Keratinocyte (primary cell): ENCODE data around the gene ARPC5. TPM values are rescaled to one million over a fixed set of nuclear protein-coding genes. Genes with fewer than 3 reads are reported as not detected.

Source experiments
- DNase-seq: peaks from one replicate; pipeline ENCODE4 v3.0.0-alpha.2; 2011; ENCODE audit warnings: low read depth, missing footprints, low spot score
- FAIRE-seq: peaks from 2 replicates; lab custom pipeline; 2011; peaks lifted over from hg19 to GRCh38; lab: Jason Lieb, UNC
- H2AFZ ChIP-seq: 2 replicates; pipeline ENCODE4 v1.6.0; 2012; ENCODE audit warnings: low read length, control low read depth, inconsistent platforms; ENCODE audit not compliant: control insufficient read depth
- H3K27ac ChIP-seq: 2 replicates; pipeline ENCODE4 v1.5.1; 2011; ENCODE audit warnings: low read length; ENCODE audit not compliant: control insufficient read depth, insufficient read depth
- H3K27me3 ChIP-seq: 3 replicates; pipeline ENCODE4 v1.6.0; 2011; ENCODE audit warnings: low read length; ENCODE audit not compliant: control insufficient read depth, insufficient read depth; ENCODE audit errors: extremely low read depth
- H3K36me3 ChIP-seq, 2 experiments: 2 replicates in 1 of 2; 3 replicates in 1 of 2; pipeline ENCODE4 v1.5.1; 2011; ENCODE audit warnings: low read length in 2 of 2, mild to moderate bottlenecking in 1 of 2; ENCODE audit not compliant: control insufficient read depth in 2 of 2, insufficient read depth in 2 of 2; ENCODE audit errors: extremely low read depth in 1 of 2
- H3K4me1 ChIP-seq: 3 replicates; pipeline ENCODE4 v1.5.1; 2011; ENCODE audit warnings: low read length; ENCODE audit not compliant: control insufficient read depth, insufficient read depth; ENCODE audit errors: extremely low read depth
- H3K4me2 ChIP-seq: 3 replicates; pipeline ENCODE4 v1.6.0; 2011; ENCODE audit warnings: low read depth, low read length; ENCODE audit not compliant: control insufficient read depth, insufficient read depth; ENCODE audit errors: extremely low read depth
- H3K4me3 ChIP-seq, 3 experiments: fragments of 200-600 bp in 1 of 3; sonication (generic) in 1 of 3; 2 replicates in 2 of 3; 3 replicates in 1 of 3; pipeline ENCODE4 v1.5.1; 2011 to 2016; ENCODE audit warnings: low read length in 3 of 3, mild to moderate bottlenecking in 3 of 3, control low read depth in 2 of 3, inconsistent platforms in 1 of 3, low read depth in 1 of 3, mixed read lengths in 1 of 3, mixed run types in 1 of 3, moderate library complexity in 1 of 3; ENCODE audit not compliant: control insufficient read depth in 2 of 3, insufficient read depth in 2 of 3; ENCODE audit errors: extremely low read depth in 1 of 3
- H3K79me2 ChIP-seq: 2 replicates; pipeline ENCODE4 v1.6.0; 2012; ENCODE audit warnings: low read length; ENCODE audit not compliant: control insufficient read depth, insufficient read depth
- H3K9ac ChIP-seq: 3 replicates; pipeline ENCODE4 v1.6.0; 2011; ENCODE audit warnings: low read length; ENCODE audit not compliant: control insufficient read depth, insufficient read depth; ENCODE audit errors: extremely low read depth
- H3K9me1 ChIP-seq: 3 replicates; pipeline ENCODE4 v1.6.0; 2011; ENCODE audit warnings: low read length; ENCODE audit not compliant: control insufficient read depth, insufficient read depth; ENCODE audit errors: extremely low read depth
- H3K9me3 ChIP-seq: 2 replicates; pipeline ENCODE4 v1.5.1; 2012; ENCODE audit warnings: low read depth, low read length; ENCODE audit not compliant: control insufficient read depth
- H4K20me1 ChIP-seq: 3 replicates; pipeline ENCODE4 v1.6.0; 2011; ENCODE audit warnings: low read length; ENCODE audit not compliant: control insufficient read depth, insufficient read depth; ENCODE audit errors: extremely low read depth
- EZH2 ChIP-seq: IDR thresholded peaks from one replicate; pipeline ENCODE4 v1.6.1; 2012; ENCODE audit warnings: inconsistent platforms, mild to moderate bottlenecking, low read length, moderate library complexity
- dilution Hi-C: fragments of 300-500 bp; cut with MboI; formaldehyde crosslinking; loops from one replicate; pipeline ENCODE4 v1.7.0; 2020; ENCODE audit warnings: low sequenced_read_pairs; ENCODE audit not compliant: extremely low pct_ligation_motif_present
- polyA plus RNA-seq, 5 experiments: library from polyadenylated mRNA; depleted of rRNA in 3 of 5; stranded (reverse) in 3 of 5; stranded (forward) in 1 of 5; unstranded in 1 of 5; fragments of >200 nt; gene quantifications; 1 replicate in 1 of 5; 2 replicates in 3 of 5; 3 replicates in 1 of 5; pipeline versions ENCODE4 v1.2.1 to v1.2.3, GENCODE V29; 2011 to 2012; ENCODE audit warnings: missing spikeins in 2 of 5, low read depth in 1 of 5, low replicate concordance in 1 of 5
- TF ChIP-seq, protein P1 (sequence below), 3 experiments: IDR thresholded peaks in 1 of 3; conservative IDR thresholded peaks in 1 of 3; optimal IDR thresholded peaks in 1 of 3; 2 replicates in 2 of 3; 3 replicates in 1 of 3; pipeline versions ENCODE3 to v1.5.1; 2011; ENCODE audit warnings: low read length in 3 of 3, mild to moderate bottlenecking in 3 of 3, moderate library complexity in 2 of 3, control low read depth in 1 of 3, inconsistent platforms in 1 of 3; ENCODE audit not compliant: insufficient read depth in 2 of 3; ENCODE audit errors: extremely low read depth in 1 of 3

The ARPC5 gene
- polyA plus RNA-seq, 1 donor (not counting 4 experiments of a cell fraction or from before 2014, with no cell fraction given): 255 TPM

DNA sequence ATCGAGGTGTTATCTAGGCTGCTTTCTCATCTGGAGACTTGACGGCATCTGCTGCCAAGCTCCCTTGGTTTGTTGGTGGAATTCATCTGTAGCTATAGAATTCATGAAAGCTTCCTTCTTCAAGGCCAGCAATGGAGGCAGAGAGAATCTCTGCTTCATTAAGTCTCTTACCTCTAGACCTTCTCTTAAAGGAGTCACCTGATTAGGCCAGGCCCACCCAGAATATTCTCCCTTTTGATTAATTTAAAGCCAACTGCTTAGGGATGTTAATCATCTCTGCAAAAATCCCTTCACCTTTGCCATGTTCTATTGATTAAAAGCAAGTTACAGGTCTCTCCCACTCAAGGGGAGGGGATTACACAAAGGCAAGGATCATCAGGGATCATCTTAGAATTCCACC lies 40.0 kb downstream of the ARPC5 start:
- no peaks in the 10 kb centered on the region for H3K36me3 ChIP-seq
- H3K27me3 ChIP-seq: no peaks in the 10 kb centered on the region
- H3K9ac ChIP-seq: no peak overlapping the region
- no peaks in the 10 kb centered on the region for H3K9me1 ChIP-seq
- no peak overlapping the region for H3K4me2 ChIP-seq
- DNase-seq (no peak), FAIRE-seq (no peak)
- H3K4me3 ChIP-seq: no peak overlapping the region
- H3K79me2 ChIP-seq: no peaks in the 10 kb centered on the region
- dilution Hi-C loops: no loop called here
- no peak overlapping the region for H3K27ac ChIP-seq
- TF ChIP-seq EZH2: no peak
- TF ChIP-seq, protein P1, sequence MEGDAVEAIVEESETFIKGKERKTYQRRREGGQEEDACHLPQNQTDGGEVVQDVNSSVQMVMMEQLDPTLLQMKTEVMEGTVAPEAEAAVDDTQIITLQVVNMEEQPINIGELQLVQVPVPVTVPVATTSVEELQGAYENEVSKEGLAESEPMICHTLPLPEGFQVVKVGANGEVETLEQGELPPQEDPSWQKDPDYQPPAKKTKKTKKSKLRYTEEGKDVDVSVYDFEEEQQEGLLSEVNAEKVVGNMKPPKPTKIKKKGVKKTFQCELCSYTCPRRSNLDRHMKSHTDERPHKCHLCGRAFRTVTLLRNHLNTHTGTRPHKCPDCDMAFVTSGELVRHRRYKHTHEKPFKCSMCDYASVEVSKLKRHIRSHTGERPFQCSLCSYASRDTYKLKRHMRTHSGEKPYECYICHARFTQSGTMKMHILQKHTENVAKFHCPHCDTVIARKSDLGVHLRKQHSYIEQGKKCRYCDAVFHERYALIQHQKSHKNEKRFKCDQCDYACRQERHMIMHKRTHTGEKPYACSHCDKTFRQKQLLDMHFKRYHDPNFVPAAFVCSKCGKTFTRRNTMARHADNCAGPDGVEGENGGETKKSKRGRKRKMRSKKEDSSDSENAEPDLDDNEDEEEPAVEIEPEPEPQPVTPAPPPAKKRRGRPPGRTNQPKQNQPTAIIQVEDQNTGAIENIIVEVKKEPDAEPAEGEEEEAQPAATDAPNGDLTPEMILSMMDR (optimal IDR thresholded peaks at IDR 0.05 in 1 of 3, IDR thresholded peaks at IDR 0.05 in 1 of 3, conservative IDR thresholded peaks at IDR 0.05 in 1 of 3; ENCODE audit: extremely low read depth in 1 of 3, insufficient read depth in 2 of 3, low read length in 3 of 3): no peak
- no peaks in the 10 kb centered on the region for H3K9me3 ChIP-seq
- no peak overlapping the region for H2AFZ ChIP-seq
- H3K4me1 ChIP-seq: peaks cover 6% of the 10 kb centered on the region
- no peaks in the 10 kb centered on the region for H4K20me1 ChIP-seq

DNA sequence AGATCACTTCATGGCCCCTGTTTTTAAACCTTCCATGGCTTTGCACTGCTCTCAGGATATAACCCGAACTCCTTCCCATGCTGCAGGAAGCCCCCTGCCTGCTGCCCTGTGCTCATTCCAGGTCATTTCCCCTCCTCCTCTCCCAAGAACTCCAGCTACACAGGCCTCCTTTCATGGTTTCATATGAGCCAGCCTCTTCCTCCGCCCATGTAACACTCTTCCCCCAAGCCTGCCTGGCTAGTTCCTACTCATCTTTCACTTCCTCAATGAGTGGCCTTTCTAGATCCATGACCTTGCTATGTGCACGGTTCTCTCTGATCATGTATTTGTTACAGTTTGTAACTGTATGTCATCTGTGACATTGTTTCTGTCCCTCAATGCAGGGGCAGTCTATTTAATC lies 42.2 kb downstream of the ARPC5 start:
- no peak for TF ChIP-seq EZH2
- TF ChIP-seq, protein P1 (optimal IDR thresholded peaks at IDR 0.05 in 1 of 3, IDR thresholded peaks at IDR 0.05 in 1 of 3, conservative IDR thresholded peaks at IDR 0.05 in 1 of 3; ENCODE audit: extremely low read depth in 1 of 3, insufficient read depth in 2 of 3, low read length in 3 of 3): no peak
- no peaks in the 10 kb centered on the region for H4K20me1 ChIP-seq
- H3K4me2 ChIP-seq: no peak overlapping the region
- H3K9ac ChIP-seq: no peak overlapping the region
- H3K4me1 ChIP-seq: peaks cover 14% of the 10 kb centered on the region
- no peaks in the 10 kb centered on the region for H3K27me3 ChIP-seq
- no peak overlapping the region for H3K27ac ChIP-seq
- no peak overlapping the region for H2AFZ ChIP-seq
- H3K36me3 ChIP-seq: no peaks in the 10 kb centered on the region
- H3K79me2 ChIP-seq: no peaks in the 10 kb centered on the region
- no peaks in the 10 kb centered on the region for H3K9me3 ChIP-seq
- no peak for DNase-seq
- FAIRE-seq: no peak
- dilution Hi-C loops: no loop called here
- no peak overlapping the region for H3K4me3 ChIP-seq
- no peaks in the 10 kb centered on the region for H3K9me1 ChIP-seq
